Hepatocyte (in vitro differentiated cells): ENCODE measurements around the gene EPSTI1. TPM values are rescaled to one million over a fixed set of nuclear protein-coding genes. Genes with fewer than 3 reads are reported as not detected.
A peak's percentile ranks its signal among the peaks of the same experiment; 100 is the strongest.

Source experiments
- DNase-seq: peaks from one replicate; pipeline ENCODE4 v3.0.0-alpha.2; 2016; ENCODE audit warnings: low spot score
- H2AFZ ChIP-seq: fragments of 200-600 bp; sonication (generic); 2 replicates; pipeline ENCODE4 v1.6.0; 2016; ENCODE audit warnings: antibody characterized with exemption, mild to moderate bottlenecking
- H3K27ac ChIP-seq: fragments of 200-600 bp; sonication (generic); 2 replicates; pipeline ENCODE4 v1.5.1; 2016; ENCODE audit warnings: mild to moderate bottlenecking
- H3K27me3 ChIP-seq: fragments of 200-600 bp; sonication (generic); 2 replicates; pipeline ENCODE4 v1.6.1; 2016
- H3K36me3 ChIP-seq: fragments of 200-600 bp; sonication (generic); replicated peaks from 2 replicates; pipeline ENCODE4 v1.5.1; 2016; ENCODE audit warnings: low read depth; ENCODE audit not compliant: insufficient read depth
- H3K4me1 ChIP-seq: fragments of 200-600 bp; sonication (generic); 2 replicates; pipeline ENCODE4 v1.5.1; 2016; ENCODE audit warnings: mild to moderate bottlenecking, moderate library complexity; ENCODE audit not compliant: insufficient read depth
- H3K4me2 ChIP-seq: fragments of 200-600 bp; sonication (generic); 2 replicates; pipeline ENCODE4 v1.6.0; 2016
- H3K4me3 ChIP-seq: fragments of 200-600 bp; sonication (generic); 2 replicates; pipeline ENCODE4 v1.5.1; 2016; ENCODE audit warnings: mild to moderate bottlenecking
- H3K79me2 ChIP-seq: fragments of 200-600 bp; sonication (generic); 2 replicates; pipeline ENCODE4 v1.6.0; 2017; ENCODE audit warnings: mild to moderate bottlenecking
- H3K9me2 ChIP-seq: fragments of 200-600 bp; sonication (generic); replicated peaks from 2 replicates; pipeline ENCODE4 v1.6.0; 2017; ENCODE audit warnings: mild to moderate bottlenecking; ENCODE audit not compliant: insufficient read depth
- H3K9me3 ChIP-seq: fragments of 200-600 bp; sonication (generic); 2 replicates; pipeline ENCODE4 v1.5.1; 2016; ENCODE audit warnings: low read depth, mild to moderate bottlenecking
- H4K20me1 ChIP-seq: fragments of 200-600 bp; sonication (generic); 2 replicates; pipeline ENCODE4 v1.6.0; 2016; ENCODE audit warnings: mild to moderate bottlenecking; ENCODE audit not compliant: insufficient read depth, poor library complexity, severe bottlenecking
- EZH2 ChIP-seq: fragments of 200-600 bp; sonication (generic); IDR thresholded peaks from 2 replicates; pipeline ENCODE4 v1.6.1; 2016; ENCODE audit warnings: antibody characterized with exemption, mild to moderate bottlenecking, borderline replicate concordance
- EZH2phosphoT487 ChIP-seq: fragments of 200-600 bp; sonication (generic); IDR thresholded peaks from one replicate; pipeline ENCODE4 v1.6.1; 2018; ENCODE audit warnings: antibody characterized with exemption, mild to moderate bottlenecking, low read depth, moderate library complexity; ENCODE audit not compliant: unreplicated experiment, severe bottlenecking
- WGBS: methylation state at CpG from one replicate; pipeline ENCODE4 v1.1.6; 2016; ENCODE audit warnings: low lambda C conversion rate; ENCODE audit errors: missing lambda C conversion rate; 5-methylcytosine and 5-hydroxymethylcytosine counted together
- polyA plus RNA-seq: library from polyadenylated mRNA; unstranded; fragments of >200 nt; fragmentation: Nextera tagmentation; extraction: Ambion mirVana; gene quantifications from 2 replicates; pipeline ENCODE4 v1.2.1, GENCODE V29; 2016
- total RNA-seq: library from RNA; depleted of rRNA; stranded (reverse); fragments of >200 nt; gene quantifications from 2 replicates; pipeline ENCODE4 v1.2.3, GENCODE V29; 2014
- TF ChIP-seq, protein P1 (sequence below): fragments of 200-600 bp; sonication (generic); IDR thresholded peaks from 2 replicates; pipeline ENCODE4 v1.5.1; 2016; ENCODE audit warnings: antibody characterized with exemption, mild to moderate bottlenecking; ENCODE audit not compliant: poor library complexity

Gene EPSTI1
- total and polyA plus RNA-seq, 2 experiments from 2014 or later: 24.5 to 31.0 TPM

GRCh38 chr13:43022934-43023288 lies 30.9 kb upstream of the EPSTI1 start:
- DNase-seq: no peak
- no peak overlapping the region for H3K4me3 ChIP-seq
- H3K4me1 ChIP-seq: peaks cover 16% of the 10 kb centered on the region
- H3K27ac ChIP-seq: peak overlapping the region; percentile 38
- peak overlapping the region; percentile 26 for H3K4me2 ChIP-seq
- WGBS: 90% methylated on average over 12 of the region's 12 CpGs
- H3K9me2 ChIP-seq: no peaks in the 10 kb centered on the region
- no peaks in the 10 kb centered on the region for H3K27me3 ChIP-seq
- H3K36me3 ChIP-seq: no peaks in the 10 kb centered on the region
- no peaks in the 10 kb centered on the region for H4K20me1 ChIP-seq
- no peaks in the 10 kb centered on the region for H3K79me2 ChIP-seq
- H2AFZ ChIP-seq: no peak overlapping the region
- TF ChIP-seq EZH2: no peak
- TF ChIP-seq, protein P1, sequence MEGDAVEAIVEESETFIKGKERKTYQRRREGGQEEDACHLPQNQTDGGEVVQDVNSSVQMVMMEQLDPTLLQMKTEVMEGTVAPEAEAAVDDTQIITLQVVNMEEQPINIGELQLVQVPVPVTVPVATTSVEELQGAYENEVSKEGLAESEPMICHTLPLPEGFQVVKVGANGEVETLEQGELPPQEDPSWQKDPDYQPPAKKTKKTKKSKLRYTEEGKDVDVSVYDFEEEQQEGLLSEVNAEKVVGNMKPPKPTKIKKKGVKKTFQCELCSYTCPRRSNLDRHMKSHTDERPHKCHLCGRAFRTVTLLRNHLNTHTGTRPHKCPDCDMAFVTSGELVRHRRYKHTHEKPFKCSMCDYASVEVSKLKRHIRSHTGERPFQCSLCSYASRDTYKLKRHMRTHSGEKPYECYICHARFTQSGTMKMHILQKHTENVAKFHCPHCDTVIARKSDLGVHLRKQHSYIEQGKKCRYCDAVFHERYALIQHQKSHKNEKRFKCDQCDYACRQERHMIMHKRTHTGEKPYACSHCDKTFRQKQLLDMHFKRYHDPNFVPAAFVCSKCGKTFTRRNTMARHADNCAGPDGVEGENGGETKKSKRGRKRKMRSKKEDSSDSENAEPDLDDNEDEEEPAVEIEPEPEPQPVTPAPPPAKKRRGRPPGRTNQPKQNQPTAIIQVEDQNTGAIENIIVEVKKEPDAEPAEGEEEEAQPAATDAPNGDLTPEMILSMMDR: no peak
- TF ChIP-seq EZH2phosphoT487: no peak
- H3K9me3 ChIP-seq: no peaks in the 10 kb centered on the region

DNA sequence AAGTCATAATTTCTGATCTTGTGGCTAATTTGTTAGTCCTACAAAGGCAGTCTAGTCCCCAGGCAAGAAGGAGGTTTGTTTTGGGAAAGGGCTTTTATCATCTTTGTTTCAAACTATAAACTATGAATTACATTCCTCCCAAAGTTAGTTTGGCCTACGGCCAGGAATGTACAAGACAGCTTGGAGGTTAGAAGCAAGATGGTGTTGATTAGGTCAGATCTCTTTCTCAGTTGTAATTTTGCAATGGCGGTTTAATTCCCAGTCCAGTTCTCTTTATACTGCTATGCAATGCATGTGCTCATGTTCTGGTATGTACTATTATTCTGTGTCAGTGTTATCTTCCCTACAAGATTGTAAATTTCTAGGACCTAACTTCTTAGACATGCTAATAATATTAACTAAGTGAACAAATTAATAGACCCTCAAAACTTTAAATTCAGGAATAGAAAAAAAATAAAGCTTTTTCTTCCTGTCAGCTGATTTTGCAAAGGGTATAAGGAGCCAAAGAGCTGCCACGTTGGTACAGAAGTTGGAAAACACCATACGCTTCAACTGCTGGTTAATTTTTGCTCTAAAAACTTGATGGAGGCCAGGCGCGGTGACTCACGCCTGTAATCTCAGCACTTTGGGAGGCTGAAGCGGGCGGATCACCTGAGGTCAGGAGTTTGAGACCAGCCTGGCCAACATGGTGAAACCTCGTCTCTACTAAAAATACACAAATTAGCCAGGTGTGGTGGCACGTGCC lies 30.1 kb upstream of the EPSTI1 start:
- Histone ChIP-seq H3K27me3 (no peaks in the 10 kb centered on the region), H3K4me1 (peaks cover 16% of the 10 kb centered on the region), H4K20me1 (no peaks in the 10 kb centered on the region), H3K9me2 (no peaks in the 10 kb centered on the region), H3K79me2 (no peaks in the 10 kb centered on the region), H3K36me3 (no peaks in the 10 kb centered on the region), H2AFZ (no peak overlapping the region), H3K4me3 (no peak overlapping the region), H3K9me3 (no peaks in the 10 kb centered on the region), H3K27ac (peak overlapping the region; percentile 37), H3K4me2 (no peak overlapping the region)
- TF ChIP-seq EZH2phosphoT487: no peak
- TF ChIP-seq, protein P1: no peak
- no peak for TF ChIP-seq EZH2
- no peak for DNase-seq
- 80% methylated on average over 11 of the region's 11 CpGs for WGBS

GRCh38 chr13:43020794-43021193 lies 28.8 kb upstream of the EPSTI1 start:
- no peaks in the 10 kb centered on the region for H4K20me1 ChIP-seq

More at GRCh38 chr13:43020794-43021193, 28.8 kb upstream of the EPSTI1 start:
- no peaks in the 10 kb centered on the region for H3K9me3 ChIP-seq
- H3K27ac ChIP-seq: no peak overlapping the region
- TF ChIP-seq, protein P1: no peak
- TF ChIP-seq EZH2 (no peak), EZH2phosphoT487 (no peak)
- no peak overlapping the region for H2AFZ ChIP-seq
- 36% methylated on average over 1 of the region's 1 CpG for WGBS
- no peak for DNase-seq
- no peaks in the 10 kb centered on the region for H3K27me3 ChIP-seq
- no peaks in the 10 kb centered on the region for H3K9me2 ChIP-seq
- H3K79me2 ChIP-seq: no peaks in the 10 kb centered on the region
- no peak overlapping the region for H3K4me3 ChIP-seq
- no peak overlapping the region for H3K4me2 ChIP-seq
- no peaks in the 10 kb centered on the region for H3K36me3 ChIP-seq
- H3K4me1 ChIP-seq: peaks cover 16% of the 10 kb centered on the region
